K562 (cell line): ENCODE measurements around the gene SCN8A. TPM values are rescaled to one million over a fixed set of nuclear protein-coding genes. Genes with fewer than 3 reads are reported as not detected.

Experiments used
- ATAC-seq: fragments of 200-7000 bp; cut with Tn5 transposase; 3 replicates; pipeline ENCODE4 v1.9.1; 2020; ENCODE audit warnings: moderate library complexity
- BruUV-seq: library from RNA; stranded (reverse); fragments of 400-500 nt; replicated peaks from 2 replicates; lab custom pipeline; 2021; lab: Mats Ljungman, UMichigan
- CTCF ChIA-PET: fragments of 300-600 bp; formaldehyde crosslinking; extraction: SDS; loops from one replicate; lab custom pipeline; 2021; ENCODE audit warnings: low intra/inter-chr PET ratio; lab: Yijun Ruan, JAX
- POLR2A ChIA-PET: fragments of 300-600, 350-650 bp; sonication (Branson Sonifier 250); formaldehyde crosslinking; extraction: SDS; loops from one replicate; lab custom pipeline; 2021; ENCODE audit warnings: antibody characterized with exemption, inconsistent platforms; lab: Yijun Ruan, JAX
- DNase-seq, 4 experiments: peaks; one replicate each; pipeline versions ENCODE4 v3.0.0 to v3.0.0-alpha.2; 2011 to 2018; ENCODE audit warnings: low spot score in 3 of 4, mixed read lengths in 3 of 4; ENCODE audit errors: extremely low read depth in 1 of 4
- FAIRE-seq: peaks from 2 replicates; lab custom pipeline; 2011; peaks lifted over from hg19 to GRCh38; lab: Jason Lieb, UNC
- H2AFZ ChIP-seq: 2 replicates; pipeline ENCODE4 v1.6.0; 2011; ENCODE audit warnings: low read depth, low read length, control low read depth, inconsistent platforms
- H3K27ac ChIP-seq: fragments of 200-600 bp; 3 replicates; pipeline ENCODE4 v1.8.0; 2011; ENCODE audit warnings: low read depth, mild to moderate bottlenecking, control low read depth, inconsistent platforms, low read length, moderate library complexity, mixed read lengths; ENCODE audit errors: extremely low read depth
- H3K27me3 ChIP-seq, 2 experiments: fragments of 300-600 bp in 1 of 2; 2 replicates in 1 of 2; 3 replicates in 1 of 2; pipeline versions ENCODE4 v1.6.0 to v1.8.0; 2011; ENCODE audit warnings: inconsistent platforms in 2 of 2, low read length in 2 of 2, mild to moderate bottlenecking in 1 of 2, mixed read lengths in 1 of 2, moderate library complexity in 1 of 2; ENCODE audit not compliant: control insufficient read depth in 2 of 2, insufficient read depth in 2 of 2
- H3K36me3 ChIP-seq: fragments of 300-600 bp; 3 replicates; pipeline ENCODE4 v1.8.0; 2011; ENCODE audit warnings: mild to moderate bottlenecking, low read length, inconsistent platforms; ENCODE audit not compliant: control insufficient read depth, insufficient read depth
- H3K4me1 ChIP-seq, 2 experiments: fragments of 200-600 bp in 1 of 2; replicated peaks in 1 of 2; 2 replicates in 1 of 2; 3 replicates in 1 of 2; pipeline versions ENCODE4 v1.5.1 to v1.8.0; 2011; ENCODE audit warnings: inconsistent platforms in 2 of 2, low read length in 2 of 2, mild to moderate bottlenecking in 1 of 2, mixed read lengths in 1 of 2, moderate library complexity in 1 of 2; ENCODE audit not compliant: control insufficient read depth in 2 of 2, insufficient read depth in 2 of 2
- H3K4me2 ChIP-seq: 2 replicates; pipeline ENCODE4 v1.6.1; 2011; ENCODE audit warnings: low read length, control low read depth, inconsistent platforms, mixed read lengths; ENCODE audit not compliant: insufficient read depth
- H3K4me3 ChIP-seq: fragments of 200-600 bp; sonication (generic), shearing (Covaris generic); 2 replicates; pipeline ENCODE4 v1.5.1; 2016; ENCODE audit warnings: control low read depth, inconsistent platforms
- H3K79me2 ChIP-seq: fragments of 200-600 bp; 3 replicates; pipeline ENCODE4 v1.8.0; 2011; ENCODE audit warnings: low read length, inconsistent platforms; ENCODE audit not compliant: control insufficient read depth, insufficient read depth
- H3K9ac ChIP-seq, 2 experiments: 2 replicates each; pipeline versions ENCODE4 v1.6.0 to v1.6.1; 2011; ENCODE audit warnings: low read depth in 2 of 2, low read length in 2 of 2, control low read depth in 1 of 2, inconsistent platforms in 1 of 2, mild to moderate bottlenecking in 1 of 2, mixed read lengths in 1 of 2; ENCODE audit not compliant: insufficient read depth in 1 of 2
- H3K9me1 ChIP-seq: one replicate; pipeline ENCODE4 v1.6.0; 2011; ENCODE audit warnings: inconsistent platforms, mild to moderate bottlenecking, low read length, moderate library complexity; ENCODE audit not compliant: control insufficient read depth, insufficient read depth
- H3K9me3 ChIP-seq: replicated peaks from 2 replicates; pipeline ENCODE4 v1.5.1; 2011; ENCODE audit warnings: low read depth, low read length, inconsistent platforms; ENCODE audit not compliant: control insufficient read depth, insufficient read depth
- H4K20me1 ChIP-seq: replicated peaks from 2 replicates; pipeline ENCODE4 v1.6.1; 2011; ENCODE audit warnings: low read length, inconsistent platforms, mixed read lengths; ENCODE audit not compliant: control insufficient read depth, insufficient read depth
- CBFB ChIP-seq: sonication (generic); formaldehyde crosslinking; IDR thresholded peaks from 2 replicates; pipeline ENCODE4 v1.4.0; 2020; ENCODE audit warnings: mild to moderate bottlenecking, missing genetic modification reagents
- MCM5 ChIP-seq: fragments of 450-650 bp; IDR thresholded peaks from 2 replicates; pipeline ENCODE4 v1.6.1; 2016; ENCODE audit warnings: low read depth
- MED1 ChIP-seq: sonication (generic); formaldehyde crosslinking; IDR thresholded peaks from 2 replicates; pipeline ENCODE4 v1.8.1; 2023; ENCODE audit warnings: missing genetic modification reagents, borderline replicate concordance
- MTA1 ChIP-seq: fragments of 450-650 bp; IDR thresholded peaks from 2 replicates; pipeline ENCODE4 v1.6.1; 2017; ENCODE audit warnings: borderline replicate concordance
- NR4A1 ChIP-seq, 2 experiments: fragments of 250-450 bp in 1 of 2; fragments of 450-650 bp in 1 of 2; sonication (Bioruptor Pico) in 1 of 2; IDR thresholded peaks; 2 replicates each; pipeline versions ENCODE4 v1.4.0 to v1.6.1; 2016 to 2020; ENCODE audit warnings: mild to moderate bottlenecking in 2 of 2, missing compliant biosample characterization in 1 of 2, missing genetic modification characterization in 1 of 2, moderate library complexity in 1 of 2
- RAD21 ChIP-seq, 2 experiments: fragments of 250-450 bp in 1 of 2; fragments of 450-650 bp in 1 of 2; sonication (Bioruptor Pico) in 1 of 2; formaldehyde crosslinking in 1 of 2; IDR thresholded peaks in 1 of 2; conservative IDR thresholded peaks in 1 of 2; 2 replicates each; pipeline versions ENCODE4 v1.4.0 to v1.8.0; 2020 to 2022; ENCODE audit warnings: mild to moderate bottlenecking in 2 of 2, moderate library complexity in 1 of 2
- SMARCA4 ChIP-seq: fragments of 450-650 bp; IDR thresholded peaks from 2 replicates; pipeline ENCODE4 v1.6.1; 2016
- SRSF9 ChIP-seq: fragments of 200-400 bp; formaldehyde crosslinking; IDR thresholded peaks from 2 replicates; pipeline ENCODE4 v1.6.1; 2017; ENCODE audit warnings: low read depth, low read length, borderline replicate concordance
- TBL1XR1 ChIP-seq, 2 experiments: IDR thresholded peaks; 2 replicates each; pipeline ENCODE4 v1.6.1; 2012; ENCODE audit warnings: improper control_type of control experiment in 2 of 2, low read length in 2 of 2, mild to moderate bottlenecking in 1 of 2
- XRCC3 ChIP-seq: fragments of 450-650 bp; IDR thresholded peaks from 2 replicates; pipeline ENCODE4 v1.6.1; 2017; ENCODE audit warnings: mild to moderate bottlenecking, moderate library complexity
- WGBS: fragments of 100-300 bp; shearing (Covaris generic); methylation state at CpG from one replicate; pipeline ENCODE4 v1.1.6; 2016; ENCODE audit warnings: low coverage, mixed read lengths; ENCODE audit not compliant: insufficient coverage; ENCODE audit errors: missing lambda C conversion rate; 5-methylcytosine and 5-hydroxymethylcytosine counted together
- in situ Hi-C: fragments of 300-500 bp; cut with MboI; formaldehyde crosslinking; loops from 4 replicates; pipeline ENCODE4 v1.15.0; 2018; ENCODE audit warnings: inconsistent platforms, mixed read lengths
- intact Hi-C: fragments of 100-400 bp; cut with micrococcal nuclease; formaldehyde crosslinking; loops from 2 replicates; pipeline ENCODE4 v1.14.2; 2022
- polyA plus RNA-seq, 8 experiments: library from polyadenylated mRNA; depleted of rRNA in 4 of 8; stranded (reverse) in 5 of 8; unstranded in 3 of 8; fragments of >200 nt; fragmentation: Nextera tagmentation in 2 of 8; fragmentation: Illumina TruSeq in 1 of 8; extraction: Ambion mirVana in 2 of 8; extraction: Trizol in 1 of 8; gene quantifications; 2 replicates each; pipeline versions ENCODE4 v1.2.1 to v1.2.3, GENCODE V29; 2011 to 2014; ENCODE audit warnings: inconsistent platforms in 1 of 8, missing spikeins in 1 of 8
- total RNA-seq, 7 experiments: library from RNA; depleted of rRNA in 6 of 7; stranded (reverse); fragments of >200 nt in 6 of 7; fragmentation: Illumina TruSeq in 2 of 7; extraction: Trizol in 2 of 7; gene quantifications; 2 replicates each; pipeline versions ENCODE4 v1.2.1 to v1.2.3, GENCODE V29; 2011 to 2021; ENCODE audit warnings: low replicate concordance in 1 of 7
- TF ChIP-seq, protein P1 (sequence below), 2 experiments: fragments of 450-650 bp; formaldehyde crosslinking in 1 of 2; IDR thresholded peaks; 2 replicates each; pipeline versions ENCODE4 v1.4.0 to v1.6.1; 2014 to 2020; ENCODE audit warnings: mild to moderate bottlenecking in 2 of 2, borderline replicate concordance in 1 of 2, low read depth in 1 of 2
- TF ChIP-seq, protein P2 (sequence below): sonication (generic); formaldehyde crosslinking; IDR thresholded peaks from 2 replicates; pipeline ENCODE4 v1.8.0; 2022; ENCODE audit warnings: mild to moderate bottlenecking, low read depth, missing genetic modification reagents

Gene SCN8A
- total and polyA plus RNA-seq, 9 of the 15 experiments (the other 6 are each of a cell fraction or from before 2014, with no cell fraction given), result 0.03 to 0.29 (median 0.15) TPM; not detected in 1

DNA sequence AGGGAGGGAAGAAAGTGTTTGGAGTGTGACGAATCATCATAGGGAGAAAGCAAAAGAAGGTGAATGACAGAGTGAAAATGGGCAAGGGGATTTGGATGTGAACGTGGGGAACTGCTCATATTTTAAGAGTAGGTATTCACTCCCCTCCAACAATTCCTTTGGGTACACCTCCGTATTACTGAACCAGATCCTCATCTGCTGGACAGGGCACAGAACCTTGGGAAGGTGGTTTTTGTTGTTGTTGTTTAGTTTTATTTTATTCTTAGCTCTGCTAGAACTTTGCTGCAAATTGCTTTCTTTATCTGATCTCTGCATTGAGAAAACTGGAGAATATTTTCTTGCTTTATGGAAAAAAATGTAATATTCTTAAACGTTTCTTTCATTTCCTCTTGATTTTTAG, 7.1 kb downstream of the SCN8A start:
- FAIRE-seq, result no peak
- no peak overlapping the region for H2AFZ ChIP-seq
- H3K27ac ChIP-seq, result no peak overlapping the region
- no TSS peak for BruUV-seq
- no peak for DNase-seq
- intact Hi-C loops (no loop called here), in situ Hi-C loops (no loop called here)
- no peak for ATAC-seq
- ChIA-PET POLR2A (no interaction called here), CTCF (no interaction called here)
- no peaks in the 10 kb centered on the region; the same call in 1 of the 2 replicates for H4K20me1 ChIP-seq
- H3K36me3 ChIP-seq, result no peaks in the 10 kb centered on the region
- H3K9ac ChIP-seq, result no peak overlapping the region
- H3K9me1 ChIP-seq, result no peaks in the 10 kb centered on the region
- H3K9me3 ChIP-seq, result no peaks in the 10 kb centered on the region; the same call in 1 of the 2 replicates
- 0% methylated on average over 4 of the region's 4 CpGs for WGBS
- H3K4me2 ChIP-seq, result no peak overlapping the region
- no peaks in the 10 kb centered on the region for H3K79me2 ChIP-seq
- H3K27me3 ChIP-seq, result no peaks in the 10 kb centered on the region; a peak in 1 of 5 replicates
- H3K4me3 ChIP-seq, result no peak overlapping the region
- H3K4me1 ChIP-seq, result no peaks in the 10 kb centered on the region
- no peak for TF ChIP-seq RAD21 (CRISPR knock-in tag; conservative IDR thresholded peaks at IDR 0.05 in 1 of 2, IDR thresholded peaks at IDR 0.05 in 1 of 2)
- no peak for TF ChIP-seq CBFB
- TF ChIP-seq MCM5, result no peak
- TF ChIP-seq, protein P1, sequence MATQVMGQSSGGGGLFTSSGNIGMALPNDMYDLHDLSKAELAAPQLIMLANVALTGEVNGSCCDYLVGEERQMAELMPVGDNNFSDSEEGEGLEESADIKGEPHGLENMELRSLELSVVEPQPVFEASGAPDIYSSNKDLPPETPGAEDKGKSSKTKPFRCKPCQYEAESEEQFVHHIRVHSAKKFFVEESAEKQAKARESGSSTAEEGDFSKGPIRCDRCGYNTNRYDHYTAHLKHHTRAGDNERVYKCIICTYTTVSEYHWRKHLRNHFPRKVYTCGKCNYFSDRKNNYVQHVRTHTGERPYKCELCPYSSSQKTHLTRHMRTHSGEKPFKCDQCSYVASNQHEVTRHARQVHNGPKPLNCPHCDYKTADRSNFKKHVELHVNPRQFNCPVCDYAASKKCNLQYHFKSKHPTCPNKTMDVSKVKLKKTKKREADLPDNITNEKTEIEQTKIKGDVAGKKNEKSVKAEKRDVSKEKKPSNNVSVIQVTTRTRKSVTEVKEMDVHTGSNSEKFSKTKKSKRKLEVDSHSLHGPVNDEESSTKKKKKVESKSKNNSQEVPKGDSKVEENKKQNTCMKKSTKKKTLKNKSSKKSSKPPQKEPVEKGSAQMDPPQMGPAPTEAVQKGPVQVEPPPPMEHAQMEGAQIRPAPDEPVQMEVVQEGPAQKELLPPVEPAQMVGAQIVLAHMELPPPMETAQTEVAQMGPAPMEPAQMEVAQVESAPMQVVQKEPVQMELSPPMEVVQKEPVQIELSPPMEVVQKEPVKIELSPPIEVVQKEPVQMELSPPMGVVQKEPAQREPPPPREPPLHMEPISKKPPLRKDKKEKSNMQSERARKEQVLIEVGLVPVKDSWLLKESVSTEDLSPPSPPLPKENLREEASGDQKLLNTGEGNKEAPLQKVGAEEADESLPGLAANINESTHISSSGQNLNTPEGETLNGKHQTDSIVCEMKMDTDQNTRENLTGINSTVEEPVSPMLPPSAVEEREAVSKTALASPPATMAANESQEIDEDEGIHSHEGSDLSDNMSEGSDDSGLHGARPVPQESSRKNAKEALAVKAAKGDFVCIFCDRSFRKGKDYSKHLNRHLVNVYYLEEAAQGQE (IDR thresholded peaks at IDR 0.05; ENCODE audit: borderline replicate concordance), result no peak
- TF ChIP-seq, protein P1 (CRISPR knock-in tag; IDR thresholded peaks at IDR 0.05; ENCODE audit: low read depth), result no peak
- TF ChIP-seq TBL1XR1 (IDR thresholded peaks at IDR 0.05; ENCODE audit: low read length in 2 of 2), result no peak
- TF ChIP-seq, protein P2, sequence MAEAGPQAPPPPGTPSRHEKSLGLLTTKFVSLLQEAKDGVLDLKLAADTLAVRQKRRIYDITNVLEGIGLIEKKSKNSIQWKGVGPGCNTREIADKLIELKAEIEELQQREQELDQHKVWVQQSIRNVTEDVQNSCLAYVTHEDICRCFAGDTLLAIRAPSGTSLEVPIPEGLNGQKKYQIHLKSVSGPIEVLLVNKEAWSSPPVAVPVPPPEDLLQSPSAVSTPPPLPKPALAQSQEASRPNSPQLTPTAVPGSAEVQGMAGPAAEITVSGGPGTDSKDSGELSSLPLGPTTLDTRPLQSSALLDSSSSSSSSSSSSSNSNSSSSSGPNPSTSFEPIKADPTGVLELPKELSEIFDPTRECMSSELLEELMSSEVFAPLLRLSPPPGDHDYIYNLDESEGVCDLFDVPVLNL (CRISPR knock-in tag), result no peak
- no peak for TF ChIP-seq MED1 (CRISPR knock-in tag)
- no peak for TF ChIP-seq NR4A1 (CRISPR knock-in tag; IDR thresholded peaks at IDR 0.05)
- TF ChIP-seq NR4A1 (tag; IDR thresholded peaks at IDR 0.05), result no peak
- no peak for TF ChIP-seq XRCC3
- TF ChIP-seq MTA1, result no peak
- no peak for TF ChIP-seq SMARCA4
- TF ChIP-seq SRSF9, result no peak
